ENCODE measurements around the gene NRG4. TPM values are rescaled to one million over a fixed set of nuclear protein-coding genes. Genes with fewer than 3 reads are reported as not detected.

Gene NRG4
- total and polyA plus RNA-seq, 2 of the 8 experiments (the other 6 are each of a cell fraction or from before 2014, with no cell fraction given) = 0.24 TPM; not detected in 1

- Histone ChIP-seq H2BK120ac (replicated peaks; ENCODE audit: low read depth, low read length) (no peak overlapping the region), H4K91ac (replicated peaks; ENCODE audit: insufficient read length, low read length) (no peak overlapping the region), H3K27me3 (replicated peaks in 1 of 4; ENCODE audit: control insufficient read depth in 3 of 4, extremely low read depth in 1 of 4, insufficient read depth in 3 of 4, low read length in 3 of 4) (no peaks in the 10 kb centered on the region), H3K79me2 (ENCODE audit: control insufficient read depth in 1 of 2, insufficient read depth in 2 of 2, low read length in 2 of 2) (no peaks in the 10 kb centered on the region), H3K4me3 (ENCODE audit: extremely low read depth in 1 of 4, insufficient read depth in 2 of 4, low read depth in 3 of 4, low read length in 4 of 4) (no peak overlapping the region), H3K9me3 (ENCODE audit: insufficient read depth in 2 of 2, low read depth in 1 of 2, low read length in 1 of 2) (no peaks in the 10 kb centered on the region), H2AK5ac (ENCODE audit: low read depth, low read length) (no peak overlapping the region), H3K56ac (replicated peaks; ENCODE audit: insufficient read length, low read depth, low read length) (no peak overlapping the region), H3K18ac (ENCODE audit: extremely low read depth, low read length) (no peak overlapping the region), H2BK20ac (ENCODE audit: low read length) (no peak overlapping the region), H3K36me3 (ENCODE audit: control insufficient read depth in 2 of 4, insufficient read depth in 4 of 4, low read length in 3 of 4) (no peaks in the 10 kb centered on the region), H2BK5ac (ENCODE audit: low read depth, low read length) (no peak overlapping the region), H2BK12ac (ENCODE audit: low read depth, low read length) (no peak overlapping the region), H3K79me1 (ENCODE audit: low read depth, low read length) (no peaks in the 10 kb centered on the region), H3K9ac (replicated peaks in 1 of 4; ENCODE audit: extremely low read depth in 1 of 4, low read depth in 3 of 4, low read length in 3 of 4) (no peak overlapping the region), H3K4ac (replicated peaks; ENCODE audit: insufficient read length, low read depth, low read length) (no peak overlapping the region), H4K5ac (ENCODE audit: insufficient read length, low read depth, low read length) (no peak overlapping the region), H2AFZ (ENCODE audit: low read length) (no peak overlapping the region), H2BK15ac (ENCODE audit: low read length) (no peak overlapping the region), H3K14ac (ENCODE audit: insufficient read length) (no peak overlapping the region), H3K27ac (ENCODE audit: low read depth, low read length) (no peak overlapping the region), H3K23ac (ENCODE audit: insufficient read length) (no peak overlapping the region), H4K20me1 (replicated peaks in 1 of 2; ENCODE audit: control insufficient read depth in 1 of 2, insufficient read depth in 2 of 2, low read length in 2 of 2) (no peaks in the 10 kb centered on the region), H3K23me2 (ENCODE audit: low read depth, low read length) (no peaks in the 10 kb centered on the region; the same call in 1 of the 2 replicates), H3K4me1 (replicated peaks in 1 of 4; ENCODE audit: control insufficient read depth in 3 of 4, insufficient read depth in 4 of 4, low read length in 3 of 4) (no peaks in the 10 kb centered on the region), H4K8ac (ENCODE audit: extremely low read depth, insufficient read depth, low read length) (no peak overlapping the region), H3K4me2 (ENCODE audit: insufficient read depth in 1 of 2, low read depth in 2 of 2, low read length in 2 of 2) (no peak overlapping the region)
- WGBS, 2 experiments (ENCODE audit: extremely low coverage in 1 of 2, insufficient coverage in 1 of 2, insufficient read length in 1 of 2, insufficient replicate concordance in 2 of 2, low coverage in 1 of 2, low lambda C conversion rate in 2 of 2, missing lambda C conversion rate in 1 of 2) = 93% methylated on average over 1 of the region's 1 CpG; no CpG with 5 or more reads in 1 of the 2 experiments
- ChIA-PET CTCF (ENCODE audit: partially characterized antibody) (interaction anchor here (0.8 to 1.6 kb wide), 5 partner anchors 10 to 192 kb away, joined by 3 to 4 read pairs (median 4); no protein-coding TSS in a partner anchor), POLR2A (ENCODE audit: partially characterized antibody) (no interaction called here)
- no peak for FAIRE-seq
- DNase-seq (ENCODE audit: low read depth in 1 of 2, low spot score in 2 of 2) = no peak
- TF ChIP-seq ATF3 (IDR thresholded peaks at IDR 0.05; ENCODE audit: insufficient read depth, low read depth, low read length) (no peak), NANOG (IDR thresholded peaks at IDR 0.05; ENCODE audit: insufficient read depth, low read depth, low read length, poor library complexity, severe bottlenecking) (no peak), CEBPB (IDR thresholded peaks at IDR 0.05; ENCODE audit: low read depth, low read length) (no peak), SIRT6 (IDR thresholded peaks at IDR 0.05; ENCODE audit: low read length) (no peak), JUND (IDR thresholded peaks at IDR 0.05; ENCODE audit: low read length) (no peak), GABPA (IDR thresholded peaks at IDR 0.05; ENCODE audit: borderline replicate concordance, insufficient read depth, low read length) (no peak), TBP (IDR thresholded peaks at IDR 0.05; ENCODE audit: low read depth, low read length) (no peak), GTF2F1 (IDR thresholded peaks at IDR 0.05; ENCODE audit: borderline replicate concordance, low read depth, low read length) (no peak), RNF2 (IDR thresholded peaks at IDR 0.05; ENCODE audit: borderline replicate concordance, low read depth, low read length, missing control alignments, poor library complexity, severe bottlenecking) (no peak), TCF12 (IDR thresholded peaks at IDR 0.05; ENCODE audit: low read depth, low read length) (no peak), TEAD4 (IDR thresholded peaks at IDR 0.05; ENCODE audit: low read depth, low read length) (no peak), HDAC6 (IDR thresholded peaks at IDR 0.05; ENCODE audit: low read depth, low read length) (no peak), MAX (IDR thresholded peaks at IDR 0.05) (no peak), ASH2L (IDR thresholded peaks at IDR 0.05; ENCODE audit: low read length) (no peak)
These were observed 65.1 kb downstream of the NRG4 start for GRCh38 chr15:75947092-75947491.
